GM10847 (cell line): ENCODE results near the gene NFKB1.

Experiments
- POLR2A ChIP-seq: IDR thresholded peaks from 2 replicates; pipeline ENCODE4 v1.6.1; 2011; ENCODE audit not compliant: insufficient read length; ENCODE audit errors: extremely low read depth

NFKB1 gene, protein sequence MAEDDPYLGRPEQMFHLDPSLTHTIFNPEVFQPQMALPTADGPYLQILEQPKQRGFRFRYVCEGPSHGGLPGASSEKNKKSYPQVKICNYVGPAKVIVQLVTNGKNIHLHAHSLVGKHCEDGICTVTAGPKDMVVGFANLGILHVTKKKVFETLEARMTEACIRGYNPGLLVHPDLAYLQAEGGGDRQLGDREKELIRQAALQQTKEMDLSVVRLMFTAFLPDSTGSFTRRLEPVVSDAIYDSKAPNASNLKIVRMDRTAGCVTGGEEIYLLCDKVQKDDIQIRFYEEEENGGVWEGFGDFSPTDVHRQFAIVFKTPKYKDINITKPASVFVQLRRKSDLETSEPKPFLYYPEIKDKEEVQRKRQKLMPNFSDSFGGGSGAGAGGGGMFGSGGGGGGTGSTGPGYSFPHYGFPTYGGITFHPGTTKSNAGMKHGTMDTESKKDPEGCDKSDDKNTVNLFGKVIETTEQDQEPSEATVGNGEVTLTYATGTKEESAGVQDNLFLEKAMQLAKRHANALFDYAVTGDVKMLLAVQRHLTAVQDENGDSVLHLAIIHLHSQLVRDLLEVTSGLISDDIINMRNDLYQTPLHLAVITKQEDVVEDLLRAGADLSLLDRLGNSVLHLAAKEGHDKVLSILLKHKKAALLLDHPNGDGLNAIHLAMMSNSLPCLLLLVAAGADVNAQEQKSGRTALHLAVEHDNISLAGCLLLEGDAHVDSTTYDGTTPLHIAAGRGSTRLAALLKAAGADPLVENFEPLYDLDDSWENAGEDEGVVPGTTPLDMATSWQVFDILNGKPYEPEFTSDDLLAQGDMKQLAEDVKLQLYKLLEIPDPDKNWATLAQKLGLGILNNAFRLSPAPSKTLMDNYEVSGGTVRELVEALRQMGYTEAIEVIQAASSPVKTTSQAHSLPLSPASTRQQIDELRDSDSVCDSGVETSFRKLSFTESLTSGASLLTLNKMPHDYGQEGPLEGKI

GRCh38 chr4:102500696-102501446, at the start of gene NFKB1:
TSS of gene NFKB1 (plus strand) at chr4:102501359. CDS start at chr4:102525519, 24,160 bp downstream.
- peak; percentile 67 for TF ChIP-seq POLR2A

- TF ChIP-seq POLR2A, result no peak
Measured at GRCh38 chr4:102452854-102453253, 48.3 kb upstream of the NFKB1 start.

DNA sequence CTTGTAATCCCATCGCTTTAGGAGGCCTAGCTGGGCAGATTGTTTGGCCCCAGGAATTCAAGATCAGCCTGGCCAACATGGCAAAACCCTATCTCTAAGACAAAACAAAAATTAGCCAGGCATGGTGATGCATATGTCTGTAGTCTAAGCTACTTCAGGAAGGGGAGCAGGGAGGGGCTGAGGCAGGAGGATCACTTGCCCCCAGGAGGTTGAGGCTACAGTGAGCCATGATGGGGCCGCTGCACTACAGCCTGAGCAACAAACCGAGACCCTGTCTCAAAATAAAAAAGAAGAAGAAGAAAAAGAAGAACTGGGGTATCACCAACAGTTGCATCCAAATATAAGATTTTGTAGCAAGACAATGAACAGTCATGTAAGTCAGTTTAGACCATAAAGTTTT, 47.3 kb upstream of the NFKB1 start:
- TF ChIP-seq POLR2A, result no peak

DNA sequence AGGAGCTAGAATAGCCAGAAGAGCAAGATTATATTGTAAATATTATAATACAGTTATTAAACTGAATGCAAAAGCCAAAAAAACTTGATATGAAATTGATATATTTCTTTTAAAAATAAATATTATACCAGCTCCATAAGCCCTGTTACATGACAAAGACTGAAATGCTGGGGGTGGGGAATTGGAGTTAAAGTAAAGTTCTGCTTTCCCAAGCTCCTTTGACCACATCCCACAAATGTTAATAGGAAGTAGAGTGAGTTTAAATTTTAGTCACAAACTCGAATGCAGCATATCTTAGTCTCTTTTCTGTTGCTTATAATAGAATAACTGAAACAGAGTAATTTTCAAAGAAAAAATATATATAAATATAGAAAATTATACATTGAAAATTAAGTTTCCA, 46.9 kb upstream of the NFKB1 start:
- no peak for TF ChIP-seq POLR2A

- TF ChIP-seq POLR2A, result no peak
Measured at GRCh38 chr4:102454981-102455685, 46.0 kb upstream of the NFKB1 start.

DNA sequence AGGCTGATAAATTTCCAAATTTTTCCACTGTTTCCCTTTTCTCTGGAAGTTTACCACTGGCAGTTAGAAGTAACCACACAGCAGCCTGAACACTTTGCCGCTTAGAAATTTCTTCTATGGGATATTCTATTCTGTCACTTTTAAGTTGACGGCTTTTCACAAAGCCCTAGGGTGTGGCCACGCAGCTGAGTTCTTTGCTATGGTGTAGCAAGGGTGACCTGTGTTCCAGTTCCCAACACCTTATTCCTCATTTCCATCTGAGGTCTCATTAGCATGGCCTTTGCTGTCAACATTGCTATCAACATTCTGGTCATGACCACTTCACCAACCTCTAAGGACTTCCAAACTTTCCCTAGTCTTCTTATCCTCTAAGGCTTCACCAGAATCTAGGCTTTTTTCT, 45.4 kb upstream of the NFKB1 start:
- no peak for TF ChIP-seq POLR2A

GRCh38 chr4:102466298-102466697, 34.9 kb upstream of the NFKB1 start:
- TF ChIP-seq POLR2A, result no peak

DNA sequence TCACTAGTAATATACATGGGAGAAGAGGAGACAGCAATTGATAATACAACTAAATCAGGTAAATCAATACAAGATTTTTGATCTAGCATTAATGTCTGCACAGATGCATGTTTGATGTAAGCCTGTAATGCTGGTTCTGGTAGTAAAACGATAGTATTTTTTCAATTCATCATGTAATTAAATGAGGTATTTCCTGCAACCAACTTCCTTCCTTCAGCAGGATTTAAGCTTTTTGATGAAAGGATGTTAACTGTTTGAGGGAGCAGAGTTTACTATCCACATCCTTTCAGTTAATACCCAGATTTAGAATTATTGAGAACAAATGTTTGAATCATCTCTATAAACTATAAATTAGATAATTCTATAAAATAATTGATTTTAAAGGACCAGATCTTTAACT, 31.4 kb upstream of the NFKB1 start:
- TF ChIP-seq POLR2A, result no peak

- no peak for TF ChIP-seq POLR2A
Measured at GRCh38 chr4:102472441-102473013, 28.6 kb upstream of the NFKB1 start.

- TF ChIP-seq POLR2A, result no peak
Measured at GRCh38 chr4:102473476-102473875, 27.7 kb upstream of the NFKB1 start.

GRCh38 chr4:102474736-102475504, 26.2 kb upstream of the NFKB1 start:
- TF ChIP-seq POLR2A, result no peak

DNA sequence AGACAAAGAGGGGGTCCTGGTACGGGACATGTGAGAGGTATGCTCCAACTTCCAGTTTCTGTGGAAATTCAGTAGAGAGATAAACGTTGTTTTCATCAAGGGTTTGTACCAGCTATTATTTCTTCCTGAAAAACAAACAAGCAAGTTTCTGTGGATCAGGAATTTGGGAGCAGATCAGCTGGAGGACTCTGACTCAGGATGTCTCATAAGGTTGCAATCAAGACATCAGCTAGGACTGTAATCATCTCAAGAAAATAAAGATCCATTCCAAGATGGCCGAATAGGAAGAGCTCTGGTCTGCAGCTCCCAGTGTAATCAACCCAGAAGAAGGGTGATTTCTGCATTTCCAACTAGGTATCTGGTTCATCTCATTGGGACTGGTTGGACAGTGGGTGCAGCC, 23.5 kb upstream of the NFKB1 start:
- TF ChIP-seq POLR2A, result no peak

DNA sequence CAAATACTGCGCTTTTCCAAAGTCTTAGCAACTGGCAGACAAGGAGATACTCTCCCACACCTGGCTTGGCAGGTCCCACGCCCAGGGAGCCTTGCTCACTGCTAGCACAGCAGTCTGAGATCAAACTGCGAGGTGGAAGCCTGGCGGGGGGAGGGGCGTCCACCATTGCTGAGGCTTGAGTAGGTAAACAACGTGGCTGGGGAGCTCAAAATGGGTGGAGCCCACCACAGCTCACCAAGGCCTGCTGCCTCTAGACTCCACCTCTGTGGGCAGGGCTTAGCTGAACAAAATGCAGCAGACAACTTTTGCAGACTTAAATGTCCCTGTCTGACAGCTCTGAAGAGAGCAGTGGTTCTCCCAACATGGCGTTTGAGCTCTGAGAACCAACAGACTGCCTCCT, 23.0 kb upstream of the NFKB1 start:
- TF ChIP-seq POLR2A, result no peak

GRCh38 chr4:102483120-102483519, 18.0 kb upstream of the NFKB1 start:
- no peak for TF ChIP-seq POLR2A
